Measurements from ENCODE around the gene CYYR1. TPM values are rescaled to one million over a fixed set of nuclear protein-coding genes. Genes with fewer than 3 reads are reported as not detected.

The CYYR1 gene
- total and polyA plus RNA-seq, 2 experiments from 2014 or later = 3.9 to 7.8 TPM

GRCh38 chr21:26528882-26529281 lies 44.2 kb downstream of the CYYR1 start:
- Histone ChIP-seq H3K27ac (no peak overlapping the region), H3K36me3 (no peaks in the 10 kb centered on the region), H3K27me3 (no peaks in the 10 kb centered on the region), H3K9me3 (ENCODE audit: low read depth) (no peaks in the 10 kb centered on the region), H3K4me3 (no peak overlapping the region), H3K4me1 (ENCODE audit: low read depth) (no peaks in the 10 kb centered on the region)
- DNase-seq (ENCODE audit: low read depth in 1 of 2, low spot score in 1 of 2) = no peak
- no peak for TF ChIP-seq CTCF (IDR thresholded peaks at IDR 0.05; ENCODE audit: low read depth, low read length)

- Histone ChIP-seq H3K4me1 (ENCODE audit: low read depth) (no peaks in the 10 kb centered on the region), H3K27me3 (no peaks in the 10 kb centered on the region), H3K27ac (peak overlapping the region; percentile 5), H3K36me3 (no peaks in the 10 kb centered on the region), H3K9me3 (ENCODE audit: low read depth) (no peaks in the 10 kb centered on the region), H3K4me3 (no peak overlapping the region)
- TF ChIP-seq CTCF (IDR thresholded peaks at IDR 0.05; ENCODE audit: low read depth, low read length) = no peak
- peak in 1 of 2 donors; percentile 26 for DNase-seq (ENCODE audit: low read depth in 1 of 2, low spot score in 1 of 2)
These were observed 50.4 kb downstream of the CYYR1 start for GRCh38 chr21:26522704-26523103.

- no peaks in the 10 kb centered on the region for H3K9me3 ChIP-seq (ENCODE audit: low read depth)
- no peaks in the 10 kb centered on the region for H3K4me1 ChIP-seq (ENCODE audit: low read depth)
- no peaks in the 10 kb centered on the region for H3K27me3 ChIP-seq
- no peak for TF ChIP-seq CTCF (IDR thresholded peaks at IDR 0.05; ENCODE audit: low read depth, low read length)
- no peak overlapping the region for H3K4me3 ChIP-seq
- DNase-seq (ENCODE audit: low read depth in 1 of 2, low spot score in 1 of 2) = no peak
- H3K27ac ChIP-seq = no peak overlapping the region
- H3K36me3 ChIP-seq = no peaks in the 10 kb centered on the region
These were observed 53.9 kb downstream of the CYYR1 start for GRCh38 chr21:26519142-26519541.

GRCh38 chr21:26515257-26515656 lies 57.8 kb downstream of the CYYR1 start:
- H3K27me3 ChIP-seq = no peaks in the 10 kb centered on the region
- TF ChIP-seq CTCF (IDR thresholded peaks at IDR 0.05; ENCODE audit: low read depth, low read length) = no peak
- H3K36me3 ChIP-seq = no peaks in the 10 kb centered on the region
- H3K9me3 ChIP-seq (ENCODE audit: low read depth) = no peaks in the 10 kb centered on the region
- no peak overlapping the region for H3K27ac ChIP-seq
- no peak for DNase-seq (ENCODE audit: low read depth in 1 of 2, low spot score in 1 of 2)
- no peak overlapping the region for H3K4me3 ChIP-seq
- H3K4me1 ChIP-seq (ENCODE audit: low read depth) = no peaks in the 10 kb centered on the region

GRCh38 chr21:26513212-26513611 lies 59.9 kb downstream of the CYYR1 start:
- no peak for TF ChIP-seq CTCF (IDR thresholded peaks at IDR 0.05; ENCODE audit: low read depth, low read length)
- Histone ChIP-seq H3K36me3 (no peaks in the 10 kb centered on the region), H3K9me3 (ENCODE audit: low read depth) (no peaks in the 10 kb centered on the region), H3K4me3 (no peak overlapping the region), H3K27ac (no peak overlapping the region), H3K4me1 (ENCODE audit: low read depth) (no peaks in the 10 kb centered on the region), H3K27me3 (no peaks in the 10 kb centered on the region)
- peak in 1 of 2 donors; percentile 39 for DNase-seq (ENCODE audit: low read depth in 1 of 2, low spot score in 1 of 2)

GRCh38 chr21:26512664-26513063 lies 60.4 kb downstream of the CYYR1 start:
- no peak overlapping the region for H3K4me3 ChIP-seq
- H3K36me3 ChIP-seq = no peaks in the 10 kb centered on the region
- H3K9me3 ChIP-seq (ENCODE audit: low read depth) = no peaks in the 10 kb centered on the region
- H3K27ac ChIP-seq = no peak overlapping the region
- DNase-seq (ENCODE audit: low read depth in 1 of 2, low spot score in 1 of 2) = no peak
- TF ChIP-seq CTCF (IDR thresholded peaks at IDR 0.05; ENCODE audit: low read depth, low read length) = no peak
- H3K4me1 ChIP-seq (ENCODE audit: low read depth) = no peaks in the 10 kb centered on the region
- H3K27me3 ChIP-seq = no peaks in the 10 kb centered on the region
